RPMI8226 (cell line): ENCODE measurements around the gene APC2.
"Not testable (repeated sequence)": the region's sequence is repeated elsewhere in the genome, so short reads cannot be mapped to it uniquely, and the experiment has no call there.

Source experiments
- DNase-seq: peaks from one replicate; pipeline ENCODE4 v3.0.0-alpha.2; 2015

APC2 gene

DNA sequence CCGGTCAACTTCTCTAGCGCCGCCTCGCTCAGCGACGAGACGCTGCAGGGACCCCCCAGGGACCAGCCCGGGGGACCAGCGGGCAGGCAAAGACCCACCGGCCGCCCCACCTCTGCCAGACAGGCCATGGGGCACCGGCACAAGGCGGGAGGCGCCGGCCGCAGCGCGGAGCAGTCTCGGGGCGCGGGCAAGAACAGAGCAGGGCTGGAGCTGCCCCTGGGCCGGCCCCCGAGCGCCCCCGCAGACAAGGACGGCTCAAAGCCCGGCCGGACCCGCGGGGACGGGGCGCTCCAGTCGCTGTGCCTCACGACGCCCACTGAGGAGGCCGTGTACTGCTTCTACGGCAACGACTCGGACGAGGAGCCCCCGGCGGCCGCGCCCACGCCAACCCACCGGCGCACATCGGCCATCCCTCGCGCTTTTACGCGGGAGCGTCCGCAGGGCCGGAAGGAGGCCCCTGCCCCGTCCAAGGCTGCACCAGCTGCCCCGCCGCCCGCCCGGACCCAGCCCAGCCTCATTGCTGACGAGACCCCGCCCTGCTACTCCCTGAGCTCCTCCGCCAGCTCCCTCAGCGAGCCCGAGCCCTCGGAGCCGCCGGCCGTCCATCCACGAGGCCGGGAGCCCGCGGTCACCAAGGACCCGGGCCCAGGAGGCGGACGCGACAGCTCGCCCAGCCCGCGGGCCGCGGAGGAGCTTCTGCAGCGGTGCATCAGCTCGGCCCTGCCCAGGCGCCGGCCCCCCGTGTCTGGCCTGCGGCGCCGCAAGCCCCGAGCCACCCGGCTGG, 17.8 kb downstream of the APC2 start:
- no peak for DNase-seq

DNA sequence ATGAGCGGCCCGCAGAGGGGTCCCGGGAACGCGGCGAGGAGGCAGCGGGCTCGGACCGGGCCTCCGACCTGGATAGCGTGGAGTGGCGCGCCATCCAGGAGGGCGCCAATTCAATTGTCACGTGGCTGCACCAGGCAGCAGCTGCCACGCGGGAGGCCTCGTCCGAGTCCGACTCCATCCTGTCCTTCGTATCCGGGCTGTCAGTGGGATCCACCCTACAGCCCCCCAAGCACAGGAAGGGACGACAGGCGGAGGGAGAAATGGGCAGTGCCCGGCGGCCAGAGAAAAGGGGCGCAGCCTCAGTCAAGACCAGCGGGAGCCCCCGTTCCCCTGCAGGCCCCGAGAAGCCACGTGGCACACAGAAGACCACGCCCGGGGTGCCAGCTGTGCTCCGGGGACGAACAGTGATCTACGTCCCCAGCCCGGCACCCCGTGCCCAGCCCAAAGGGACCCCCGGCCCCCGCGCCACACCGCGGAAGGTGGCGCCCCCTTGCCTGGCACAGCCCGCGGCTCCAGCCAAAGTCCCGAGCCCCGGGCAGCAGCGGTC, 18.4 kb downstream of the APC2 start:
- DNase-seq, result peak; percentile 68

DNA sequence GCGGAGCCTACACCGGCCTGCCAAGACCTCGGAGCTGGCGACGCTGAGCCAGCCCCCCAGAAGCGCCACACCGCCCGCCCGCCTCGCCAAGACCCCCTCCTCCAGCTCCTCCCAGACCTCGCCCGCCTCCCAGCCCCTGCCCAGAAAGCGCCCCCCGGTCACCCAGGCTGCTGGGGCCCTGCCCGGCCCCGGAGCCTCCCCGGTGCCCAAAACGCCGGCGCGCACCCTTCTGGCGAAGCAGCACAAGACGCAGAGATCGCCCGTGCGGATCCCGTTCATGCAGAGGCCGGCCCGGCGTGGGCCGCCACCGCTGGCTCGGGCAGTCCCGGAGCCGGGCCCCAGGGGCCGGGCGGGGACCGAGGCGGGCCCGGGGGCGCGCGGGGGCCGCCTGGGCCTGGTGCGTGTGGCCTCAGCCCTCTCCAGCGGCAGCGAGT, 18.9 kb downstream of the APC2 start:
- peak; percentile 74 for DNase-seq

DNA sequence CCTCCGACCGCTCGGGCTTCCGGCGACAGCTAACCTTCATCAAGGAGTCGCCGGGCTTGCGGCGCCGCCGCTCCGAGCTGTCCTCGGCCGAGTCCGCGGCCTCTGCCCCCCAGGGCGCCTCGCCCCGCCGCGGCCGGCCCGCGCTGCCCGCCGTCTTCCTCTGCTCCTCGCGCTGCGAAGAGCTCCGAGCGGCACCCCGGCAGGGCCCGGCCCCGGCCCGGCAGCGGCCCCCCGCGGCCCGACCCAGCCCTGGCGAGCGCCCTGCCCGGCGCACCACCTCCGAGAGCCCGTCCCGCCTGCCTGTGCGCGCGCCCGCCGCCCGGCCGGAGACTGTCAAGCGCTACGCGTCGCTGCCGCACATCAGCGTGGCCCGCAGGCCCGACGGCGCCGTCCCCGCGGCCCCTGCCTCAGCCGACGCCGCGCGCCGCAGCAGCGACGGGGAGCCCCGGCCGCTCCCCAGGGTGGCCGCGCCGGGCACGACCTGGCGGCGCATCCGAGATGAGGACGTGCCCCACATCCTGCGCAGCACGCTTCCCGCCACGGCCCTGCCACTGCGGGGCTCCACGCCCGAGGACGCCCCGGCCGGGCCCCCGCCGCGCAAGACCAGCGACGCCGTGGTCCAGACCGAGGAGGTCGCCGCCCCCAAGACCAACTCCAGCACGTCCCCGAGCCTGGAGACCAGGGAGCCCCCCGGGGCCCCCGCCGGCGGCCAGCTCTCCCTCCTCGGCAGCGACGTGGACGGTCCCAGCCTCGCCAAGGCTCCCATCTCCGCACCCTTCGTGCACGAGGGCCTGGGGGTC, 19.5 kb downstream of the APC2 start:
- peak; percentile 73 for DNase-seq

DNA sequence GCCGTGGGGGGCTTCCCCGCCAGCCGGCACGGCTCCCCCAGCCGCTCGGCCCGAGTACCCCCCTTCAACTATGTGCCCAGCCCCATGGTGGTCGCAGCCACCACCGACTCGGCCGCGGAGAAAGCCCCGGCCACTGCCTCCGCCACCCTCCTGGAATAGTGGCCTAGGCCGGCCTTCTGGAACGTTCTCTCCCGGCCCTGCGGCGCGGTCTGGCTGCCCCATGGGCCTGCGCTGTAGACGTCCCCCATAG, 20.1 kb downstream of the APC2 start:
- no peak for DNase-seq

DNA sequence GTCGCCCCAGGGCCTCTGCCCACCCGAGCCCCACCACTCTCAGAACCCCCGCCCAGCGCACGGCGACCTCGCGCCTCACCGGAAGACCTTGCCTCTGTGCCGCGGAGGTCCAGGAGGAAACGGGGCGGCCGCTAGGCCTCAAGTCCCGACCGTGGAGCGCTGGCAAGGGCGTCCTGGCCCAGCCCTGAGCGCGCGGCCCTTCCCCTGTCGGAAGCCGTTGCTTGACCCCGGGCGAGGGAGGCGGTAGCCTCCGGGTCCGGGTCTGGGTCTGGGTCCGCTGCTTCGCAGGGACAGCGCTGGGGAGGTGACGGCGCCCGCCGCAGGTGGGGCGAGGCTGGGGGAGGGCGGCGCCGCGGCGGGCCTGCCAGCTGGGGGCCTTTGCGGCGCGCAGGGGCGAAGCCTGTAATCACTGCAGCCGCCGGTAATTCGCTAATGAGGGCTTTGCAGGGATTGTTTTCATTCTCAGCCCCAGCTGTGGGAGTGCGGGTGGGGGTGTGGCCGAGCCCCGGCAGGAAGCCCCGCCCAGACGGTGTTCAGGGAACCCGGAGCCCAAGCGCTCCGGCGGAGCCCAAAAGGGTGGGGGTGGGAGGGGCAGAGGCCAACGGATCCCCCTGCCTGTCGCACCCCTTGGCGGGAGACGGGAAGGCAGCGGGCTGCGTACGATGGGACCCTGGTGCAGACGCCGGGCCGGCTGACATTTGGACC, 20.5 kb downstream of the APC2 start:
- DNase-seq, result peak; percentile 92

DNA sequence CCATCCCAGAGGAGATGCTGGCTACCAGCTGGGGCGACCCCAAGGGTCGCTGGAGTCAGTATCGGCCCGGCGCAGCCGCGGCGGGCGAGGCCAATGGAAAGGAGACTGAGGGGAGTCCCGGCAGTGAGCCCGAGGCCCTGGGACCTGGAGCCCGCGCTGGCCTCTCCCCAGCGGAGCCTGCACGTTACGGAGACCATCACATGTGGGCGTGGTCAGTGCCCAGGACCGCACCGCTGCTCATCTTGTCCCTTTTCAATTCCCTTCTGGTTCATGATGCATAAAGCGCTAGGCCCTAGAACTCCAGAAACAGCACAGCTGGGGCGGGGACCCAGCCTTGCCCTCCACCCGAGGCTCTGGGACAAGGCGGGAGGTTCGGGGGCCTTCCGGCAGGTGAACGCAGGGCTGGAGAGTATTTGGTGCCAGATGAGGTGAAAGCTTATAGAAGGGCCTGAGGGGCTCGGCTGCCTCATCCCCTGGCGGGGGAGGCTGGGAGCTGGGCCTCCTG, 21.1 kb downstream of the APC2 start:
- DNase-seq, result peak; percentile 80

DNA sequence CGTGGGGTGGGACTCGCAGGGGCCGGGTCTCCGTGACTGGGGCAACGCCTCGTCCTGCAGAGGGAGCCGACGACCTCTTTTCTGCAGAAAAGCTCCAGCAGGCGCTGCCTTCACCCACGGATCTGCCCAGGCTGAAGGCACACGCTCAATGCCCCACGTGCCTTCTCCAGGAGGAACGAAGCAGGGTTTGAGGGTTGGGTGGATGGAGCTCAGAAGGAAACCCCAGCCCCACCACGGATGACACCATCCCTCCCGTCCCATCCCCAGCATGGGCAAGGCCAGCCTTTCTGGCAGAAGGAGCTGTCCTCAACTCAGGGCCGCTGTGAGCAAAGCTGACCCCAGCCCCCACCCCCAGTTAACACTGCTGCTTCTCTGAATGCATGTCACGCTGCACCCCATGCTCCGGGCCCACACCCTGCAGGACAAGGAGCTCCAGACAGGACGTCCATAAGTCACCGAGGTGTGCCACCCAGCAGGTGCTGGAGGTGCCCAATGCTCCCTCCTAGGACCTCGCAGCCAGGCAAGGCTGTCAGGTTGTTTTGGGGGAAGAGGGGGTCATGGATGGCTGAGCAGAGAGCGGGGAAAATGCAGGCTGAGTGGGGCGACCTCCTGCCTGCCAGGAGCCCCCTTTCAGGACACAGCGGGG, 21.7 kb downstream of the APC2 start:
- DNase-seq, result peak; percentile 55

DNA sequence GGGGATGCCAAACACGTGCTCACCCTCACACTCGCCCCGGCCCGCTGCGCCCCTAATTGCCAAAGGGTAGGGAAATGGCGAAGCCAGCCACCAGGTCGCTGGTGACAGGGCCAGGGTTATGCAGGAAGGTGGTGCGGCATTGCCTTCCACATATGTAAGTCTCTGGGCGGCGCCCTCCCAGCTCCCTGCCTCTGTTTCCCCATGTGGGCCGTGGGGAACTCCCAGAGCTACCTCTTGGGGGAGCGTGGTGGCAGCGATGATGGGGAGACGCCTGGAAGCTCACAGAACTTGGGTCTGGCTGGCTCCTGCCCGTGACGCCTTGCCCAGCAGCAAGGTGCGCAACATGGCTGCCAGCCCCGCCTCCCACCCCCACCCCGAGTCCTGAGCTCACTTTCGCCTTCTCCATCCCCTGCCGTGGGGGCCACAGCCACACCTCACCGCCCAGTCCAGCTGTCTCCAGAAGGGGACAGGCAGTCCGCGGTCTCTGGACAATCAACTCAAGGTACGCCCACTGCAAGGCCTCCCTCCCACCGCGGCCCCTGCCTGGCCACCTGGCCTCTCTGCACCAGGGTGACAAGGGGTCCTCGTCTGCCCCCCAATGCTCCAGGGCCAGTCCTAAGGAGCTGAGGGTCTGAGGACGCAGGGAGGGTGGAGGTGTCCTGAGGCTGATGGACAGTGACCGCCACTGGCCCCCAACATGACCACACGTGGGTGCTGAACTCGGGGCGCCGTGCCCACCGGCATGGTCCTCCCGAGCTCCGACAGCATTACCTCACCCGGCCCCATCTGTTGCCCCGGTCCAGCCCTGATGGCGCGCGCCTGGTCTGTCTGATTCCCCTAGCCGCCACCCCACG, 22.5 kb downstream of the APC2 start:
- no peak for DNase-seq

DNA sequence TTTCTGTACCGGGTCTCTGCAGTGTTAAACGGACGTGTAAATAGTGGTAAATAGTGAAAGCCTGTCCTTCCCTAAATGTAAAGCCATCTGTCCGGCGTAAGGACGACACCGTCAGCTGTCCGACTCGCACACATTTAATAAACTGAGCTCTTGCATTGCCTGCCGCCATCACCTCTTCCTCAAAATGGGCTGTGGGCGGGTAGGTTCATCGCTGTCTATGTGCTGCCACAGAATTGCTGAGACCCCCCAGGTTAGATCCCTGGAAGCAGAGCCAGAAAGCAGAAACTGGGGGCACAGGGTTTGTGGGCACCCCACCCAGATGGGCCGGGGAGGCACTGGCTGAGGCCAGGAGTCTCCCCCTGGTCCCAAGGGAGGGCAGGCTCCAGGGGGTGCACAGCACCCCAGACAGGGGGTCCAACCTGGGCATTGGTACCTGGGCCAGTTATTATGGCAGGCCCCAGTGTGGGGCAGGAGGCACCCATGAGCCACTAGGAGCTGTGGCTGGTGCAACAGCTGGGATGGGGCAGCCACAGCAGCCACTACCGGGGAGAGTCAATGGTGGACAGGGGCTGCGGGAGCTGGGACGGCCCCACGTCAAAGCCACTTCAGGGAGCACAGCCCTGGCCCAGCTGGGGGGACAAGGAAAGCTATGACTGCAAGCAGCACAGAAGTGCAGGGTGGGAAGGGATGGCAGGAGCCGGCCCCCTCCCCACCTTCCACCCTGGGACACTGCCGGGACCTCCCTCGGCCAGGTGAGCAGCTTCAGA, 23.3 kb downstream of the APC2 start:
- no peak for DNase-seq

DNA sequence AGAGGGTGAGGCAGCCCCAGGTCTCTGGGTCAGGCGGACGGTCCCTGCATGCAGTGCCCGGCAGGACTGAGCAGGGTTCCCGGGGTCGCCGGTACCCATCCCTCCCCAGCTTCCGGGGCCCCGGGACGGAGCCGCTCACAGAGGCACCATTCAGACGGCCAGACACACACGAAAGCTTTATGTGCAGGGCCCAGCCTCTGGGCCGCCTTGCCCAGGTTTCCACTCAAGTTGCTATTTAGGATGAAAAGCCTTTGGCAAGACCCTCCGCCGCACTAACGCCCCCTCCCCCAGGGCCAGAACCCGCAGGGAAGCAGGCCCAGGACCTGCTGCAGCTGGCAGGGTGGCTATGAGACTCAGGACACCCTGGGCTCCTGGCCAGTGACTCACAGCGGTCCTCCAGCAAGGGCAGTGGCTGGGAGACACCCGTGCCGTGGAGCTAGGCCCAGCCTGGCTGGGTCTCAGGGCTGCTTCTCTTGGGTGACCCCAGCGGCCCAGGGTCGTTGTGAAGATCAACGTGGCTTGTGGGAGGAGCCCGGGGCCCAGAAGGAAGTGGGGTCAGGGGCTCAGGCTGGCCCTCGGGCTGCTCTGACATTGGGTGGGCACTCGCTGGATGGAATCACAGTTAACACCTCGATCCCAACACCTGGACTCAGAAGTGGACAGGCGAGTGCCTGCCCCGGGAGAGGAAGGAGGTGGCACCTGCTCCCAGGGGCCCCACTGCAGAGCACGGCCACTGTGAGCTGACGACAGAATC, 24.3 kb downstream of the APC2 start:
- no peak for DNase-seq

DNA sequence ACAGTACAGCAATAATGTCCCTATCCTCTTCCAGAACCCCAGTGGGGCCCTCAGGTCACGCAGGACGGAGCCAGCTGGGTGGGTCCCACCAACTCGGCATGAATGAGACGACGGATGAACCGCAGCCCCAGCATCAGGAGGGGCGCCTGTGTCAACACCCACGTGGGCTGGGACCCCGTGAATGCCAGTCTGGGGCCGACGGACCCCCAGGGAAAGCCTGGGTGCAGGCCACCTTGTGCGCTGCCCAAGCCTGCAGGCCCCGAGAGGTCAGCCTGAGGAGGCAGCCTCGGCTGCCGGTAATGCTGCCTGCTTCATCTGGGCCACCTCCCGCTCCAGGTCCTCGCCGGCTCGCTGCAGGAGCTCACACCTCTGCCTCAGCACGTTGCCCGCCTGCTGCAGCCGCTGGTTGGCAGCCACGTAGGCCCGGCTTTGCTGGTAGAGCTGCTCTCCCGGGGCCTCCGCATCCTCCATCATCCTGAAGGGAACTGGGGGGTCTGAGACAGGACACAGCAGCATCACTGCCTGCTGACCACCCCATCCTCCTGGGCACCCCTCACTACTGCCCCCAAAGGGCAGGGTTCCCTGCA, 24.9 kb downstream of the APC2 start:
- DNase-seq, result no peak

DNA sequence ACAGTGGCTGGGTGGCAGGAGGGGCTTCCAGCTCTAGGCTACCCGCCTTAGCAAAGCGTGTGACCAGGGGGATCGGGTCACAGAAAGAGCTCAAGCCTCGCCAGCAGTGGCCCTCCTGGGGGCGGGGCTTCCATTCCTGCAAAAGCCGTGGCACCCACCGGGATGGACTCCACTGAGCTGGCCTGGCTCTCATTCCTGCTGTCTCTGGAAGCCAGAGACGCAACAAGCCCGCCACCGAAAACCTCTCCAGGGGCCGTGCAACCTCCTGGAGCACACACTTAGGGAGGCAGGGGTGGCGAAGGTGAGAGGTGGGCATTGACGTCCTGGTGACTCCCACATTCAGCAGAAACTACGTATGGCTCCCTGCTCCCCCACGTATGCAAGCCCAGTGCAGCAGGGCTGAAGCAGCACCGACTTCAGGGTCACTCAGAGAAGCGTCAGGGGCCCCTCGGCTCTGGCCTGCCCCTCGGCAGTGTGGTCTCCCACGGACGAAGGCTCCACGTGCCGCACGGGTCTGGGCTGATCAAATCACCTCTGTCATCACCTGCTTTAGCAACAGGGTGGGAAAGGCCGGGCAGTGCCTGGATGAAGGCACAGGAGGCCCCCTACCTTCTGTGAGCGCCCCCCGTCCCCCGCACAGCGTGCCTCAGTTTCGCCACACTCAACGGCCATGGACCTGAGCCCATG, 26.0 kb downstream of the APC2 start:
- no peak for DNase-seq

DNA sequence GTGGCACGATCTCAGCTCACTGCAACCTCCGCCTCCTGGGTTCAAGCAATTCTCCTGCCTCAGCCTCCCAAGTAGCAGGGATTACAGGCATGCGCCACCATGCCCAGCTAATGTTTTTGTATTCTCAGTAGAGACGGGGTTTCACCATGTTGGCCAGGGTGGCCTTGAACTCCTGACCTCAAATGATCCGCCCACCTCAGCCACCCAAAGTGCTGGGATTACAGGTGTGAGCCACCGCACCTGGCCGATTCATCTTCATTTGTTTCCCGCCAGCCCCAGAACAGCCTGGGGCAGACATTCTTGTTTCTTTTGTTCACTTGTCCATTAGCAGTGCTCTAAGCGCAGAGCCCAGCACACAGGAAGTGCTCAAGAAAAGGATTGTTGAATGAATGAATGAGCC, 27.1 kb downstream of the APC2 start:
- DNase-seq, result not testable (repeated sequence)

DNA sequence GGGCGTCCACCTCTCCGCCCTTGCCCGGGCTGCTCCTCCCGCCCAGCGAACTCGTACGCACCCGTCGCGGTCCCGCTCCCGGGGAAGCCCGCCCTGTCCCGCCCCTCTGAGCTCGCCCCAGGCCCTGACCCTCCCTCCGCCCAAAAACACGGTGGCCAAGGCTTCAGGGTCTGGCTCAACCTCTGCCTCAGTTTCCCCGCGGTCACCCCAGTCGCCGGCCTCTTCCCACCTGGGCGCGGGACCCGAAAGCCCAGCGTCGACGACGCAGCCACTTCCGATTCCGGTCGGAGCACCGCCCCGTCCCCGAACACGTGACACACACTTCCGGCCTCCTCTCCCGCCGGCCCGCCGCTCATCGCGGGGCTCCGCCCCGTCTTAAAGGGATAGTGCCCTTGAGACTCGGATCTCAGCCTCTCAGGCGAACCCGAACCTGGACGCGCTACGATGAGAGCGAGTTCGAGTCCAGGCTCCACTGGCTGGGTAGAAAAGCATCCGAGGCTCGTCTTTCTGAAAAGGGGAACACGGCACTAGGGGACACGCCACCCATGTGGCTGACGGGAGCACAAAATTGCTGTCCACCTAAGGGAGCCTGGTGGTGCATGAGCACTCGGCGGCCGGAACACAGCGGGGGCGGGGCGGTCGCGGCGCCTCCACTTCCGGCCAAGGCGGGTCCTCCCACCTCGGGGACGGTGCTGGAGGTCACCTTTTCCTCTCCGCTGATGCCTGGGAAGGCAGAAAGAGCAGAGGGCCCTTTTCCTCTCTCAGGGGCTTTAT, 29.2 kb downstream of the APC2 start, which contains the start of gene C19orf25:
C19orf25 (minus strand) TSS at position 282 of the 774 bp plus-strand sequence. CDS start 312 bp downstream, outside the sequence.
- DNase-seq, result peak; percentile 98

DNA sequence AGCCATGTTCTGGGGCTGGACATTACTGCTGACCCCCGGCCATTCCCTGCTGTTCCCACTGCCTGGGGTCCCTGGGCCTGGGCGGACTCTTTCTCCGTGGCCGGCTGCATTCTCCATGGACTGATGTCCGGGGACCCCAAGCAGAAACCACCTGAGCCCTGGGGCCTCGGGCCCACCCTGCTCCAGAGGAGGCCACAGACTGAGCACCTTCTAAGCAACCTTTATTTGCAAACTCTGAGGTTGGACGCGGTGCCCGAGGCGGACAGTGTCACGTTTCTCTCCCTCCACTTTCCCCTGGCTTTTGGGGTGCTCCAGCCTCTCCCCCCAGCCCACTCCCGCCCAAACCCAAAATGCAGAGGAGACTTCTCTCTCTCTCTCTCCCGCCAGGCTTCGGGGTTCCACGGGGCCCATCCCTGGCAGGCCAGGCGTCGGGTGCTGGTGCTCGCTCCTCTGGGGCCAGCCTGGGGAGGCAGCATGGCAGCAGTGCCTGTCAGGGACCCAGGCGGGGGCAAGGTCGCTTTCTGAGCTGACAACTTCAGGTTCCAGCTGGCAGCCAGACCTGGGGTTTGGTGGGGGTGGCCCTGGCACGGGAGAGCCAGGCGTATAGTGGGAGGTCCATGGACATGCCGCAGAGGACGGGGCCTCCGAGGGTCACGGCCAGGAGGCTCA, 31.4 kb downstream of the APC2 start:
- no peak for DNase-seq

DNA sequence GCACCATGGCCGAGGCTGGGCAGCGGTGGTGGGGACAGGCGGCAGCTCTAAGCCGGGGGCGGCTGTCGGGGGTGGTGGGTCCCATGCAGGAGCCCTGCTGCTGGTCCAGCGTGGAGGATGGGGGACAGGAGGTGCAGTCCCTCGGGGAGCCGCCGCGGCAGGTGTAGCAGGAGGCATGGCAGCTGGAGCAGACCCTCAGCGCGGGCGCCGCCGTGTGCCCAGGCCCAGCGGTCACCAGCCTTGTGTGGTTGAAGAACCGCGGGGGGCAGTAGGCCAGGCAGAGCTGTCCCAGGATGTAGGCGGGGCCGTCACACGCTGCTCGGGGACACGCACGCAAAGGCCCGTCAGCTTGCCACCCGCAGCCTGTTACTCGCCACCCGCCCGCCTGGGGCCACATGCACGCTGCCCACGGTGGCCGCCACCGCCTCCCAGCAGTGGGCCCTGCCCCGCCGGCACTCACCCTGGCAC, 32.0 kb downstream of the APC2 start:
- no peak for DNase-seq
